Astrocyte (in vitro differentiated cells and primary cell): ENCODE data around the gene NDUFV3.

ENCODE experiments used
- CTCF ChIP-seq: IDR thresholded peaks from 2 replicates; pipeline ENCODE4 v1.5.1; 2011; ENCODE audit warnings: low read depth, mild to moderate bottlenecking, inconsistent platforms, low read length, moderate library complexity; ENCODE audit not compliant: insufficient read depth
- EZH2 ChIP-seq: IDR thresholded peaks from 2 replicates; pipeline ENCODE4 v1.6.1; 2012; ENCODE audit warnings: mild to moderate bottlenecking, low read length, inconsistent platforms; ENCODE audit not compliant: insufficient read depth

- TF ChIP-seq CTCF: no peak
- no peak for TF ChIP-seq EZH2
These were observed 63.9 kb downstream of the NDUFV3 start for GRCh38 chr21:42956824-42957630.
